Caco-2 (cell line): ENCODE results near the gene RRAS2. TPM values are rescaled to one million over a fixed set of nuclear protein-coding genes. Genes with fewer than 3 reads are reported as not detected.

Experiments used
- BruUV-seq: library from RNA; stranded (reverse); fragments of 400-500 nt; replicated peaks from 2 replicates; lab custom pipeline; 2021; lab: Mats Ljungman, UMichigan
- CTCF ChIA-PET: fragments of 300-600 bp; sonication (Branson Sonifier 250); formaldehyde crosslinking; loops from one replicate; lab custom pipeline; 2022; ENCODE audit warnings: antibody characterized with exemption; lab: Charles Lee
- POLR2A ChIA-PET: fragments of 300-600 bp; sonication (Branson Sonifier 250); formaldehyde crosslinking; loops from one replicate; lab custom pipeline; 2022; ENCODE audit warnings: antibody characterized with exemption; lab: Charles Lee
- DNase-seq, 2 experiments: peaks; one replicate each; pipeline versions ENCODE4 v3.0.0 to v3.0.0-alpha.2; 2020 to 2022
- H3K27me3 ChIP-seq: replicated peaks from 2 replicates; pipeline ENCODE4 v1.6.0; 2011; ENCODE audit warnings: low read length; ENCODE audit not compliant: control insufficient read depth, insufficient read depth
- H3K36me3 ChIP-seq: 2 replicates; pipeline ENCODE4 v1.5.1; 2011; ENCODE audit warnings: low read length; ENCODE audit not compliant: control insufficient read depth, insufficient read depth
- H3K4me1 ChIP-seq: fragments of 250-450 bp; sonication (Bioruptor Pico); 2 replicates; pipeline ENCODE4 v1.5.1; 2020; ENCODE audit warnings: mild to moderate bottlenecking
- H3K4me3 ChIP-seq: 2 replicates; pipeline ENCODE4 v1.5.1; 2011; ENCODE audit warnings: low read depth, mild to moderate bottlenecking, control low read depth, low read length
- H3K9me3 ChIP-seq: fragments of 250-450 bp; sonication (Bioruptor Pico); 2 replicates; pipeline ENCODE4 v1.5.1; 2020; ENCODE audit warnings: mild to moderate bottlenecking, moderate library complexity
- H3K27ac Mint-ChIP-seq: one replicate; pipeline ENCODE4 v1.8.0; 2022; ENCODE audit warnings: mixed read lengths; ENCODE audit not compliant: unreplicated experiment
- H3K27me3 Mint-ChIP-seq: one replicate; pipeline ENCODE4 v1.8.0; 2022; ENCODE audit warnings: mixed read lengths; ENCODE audit not compliant: insufficient read depth, unreplicated experiment
- H3K36me3 Mint-ChIP-seq: one replicate; pipeline ENCODE4 v1.8.0; 2022; ENCODE audit warnings: mild to moderate bottlenecking, mixed read lengths; ENCODE audit not compliant: insufficient read depth, unreplicated experiment
- H3K4me1 Mint-ChIP-seq: one replicate; pipeline ENCODE4 v1.8.0; 2022; ENCODE audit warnings: low read depth, mixed read lengths; ENCODE audit not compliant: unreplicated experiment
- H3K4me3 Mint-ChIP-seq: one replicate; pipeline ENCODE4 v1.8.0; 2022; ENCODE audit warnings: mild to moderate bottlenecking, moderate library complexity, mixed read lengths; ENCODE audit not compliant: unreplicated experiment
- H3K9me3 Mint-ChIP-seq: one replicate; pipeline ENCODE4 v1.8.0; 2022; ENCODE audit warnings: mixed read lengths; ENCODE audit not compliant: unreplicated experiment
- intact Hi-C: fragments of 100-400 bp; cut with micrococcal nuclease; formaldehyde crosslinking; loops from one replicate; pipeline ENCODE4 v1.10.0; 2022; ENCODE audit not compliant: unreplicated experiment
- total RNA-seq: library from RNA; stranded (reverse); gene quantifications from 2 replicates; pipeline ENCODE4 v1.2.3, GENCODE V29; 2022
- TF ChIP-seq, protein P1 (sequence below), 2 experiments: fragments of 200-600 bp in 1 of 2; IDR thresholded peaks; 1 replicate in 1 of 2; 2 replicates in 1 of 2; pipeline versions ENCODE4 v1.5.1 to v1.8.0; 2011 to 2022; ENCODE audit warnings: antibody characterized with exemption in 1 of 2, control low read depth in 1 of 2, inconsistent platforms in 1 of 2, low read depth in 1 of 2, low read length in 1 of 2, mild to moderate bottlenecking in 1 of 2, moderate library complexity in 1 of 2; ENCODE audit not compliant: insufficient read depth in 1 of 2, severe bottlenecking in 1 of 2, unreplicated experiment in 1 of 2

Gene RRAS2
- total RNA-seq, 1 experiment from 2014 or later: 94.7 TPM

GRCh38 chr11:14339356-14339755 is 19.6 kb downstream of the RRAS2 start:
- intact Hi-C loops: no loop called here
- BruUV-seq: no TSS peak
- ChIA-PET CTCF (no interaction called here), POLR2A (no interaction called here)
- Mint-ChIP-seq H3K27me3 (no peaks in the 10 kb centered on the region), H3K27ac (no peak overlapping the region), H3K36me3 (peaks cover 4% of the 10 kb centered on the region), H3K9me3 (peaks cover 15% of the 10 kb centered on the region), H3K4me3 (no peak overlapping the region), H3K4me1 (peaks cover 14% of the 10 kb centered on the region)
- H3K27me3 ChIP-seq: no peaks in the 10 kb centered on the region
- no peak for DNase-seq
- peaks cover 4% of the 10 kb centered on the region; the same call in 1 of the 2 replicates for H3K9me3 ChIP-seq
- no peak overlapping the region for H3K4me3 ChIP-seq
- H3K4me1 ChIP-seq: no peaks in the 10 kb centered on the region
- H3K36me3 ChIP-seq: no peaks in the 10 kb centered on the region
- TF ChIP-seq, protein P1, sequence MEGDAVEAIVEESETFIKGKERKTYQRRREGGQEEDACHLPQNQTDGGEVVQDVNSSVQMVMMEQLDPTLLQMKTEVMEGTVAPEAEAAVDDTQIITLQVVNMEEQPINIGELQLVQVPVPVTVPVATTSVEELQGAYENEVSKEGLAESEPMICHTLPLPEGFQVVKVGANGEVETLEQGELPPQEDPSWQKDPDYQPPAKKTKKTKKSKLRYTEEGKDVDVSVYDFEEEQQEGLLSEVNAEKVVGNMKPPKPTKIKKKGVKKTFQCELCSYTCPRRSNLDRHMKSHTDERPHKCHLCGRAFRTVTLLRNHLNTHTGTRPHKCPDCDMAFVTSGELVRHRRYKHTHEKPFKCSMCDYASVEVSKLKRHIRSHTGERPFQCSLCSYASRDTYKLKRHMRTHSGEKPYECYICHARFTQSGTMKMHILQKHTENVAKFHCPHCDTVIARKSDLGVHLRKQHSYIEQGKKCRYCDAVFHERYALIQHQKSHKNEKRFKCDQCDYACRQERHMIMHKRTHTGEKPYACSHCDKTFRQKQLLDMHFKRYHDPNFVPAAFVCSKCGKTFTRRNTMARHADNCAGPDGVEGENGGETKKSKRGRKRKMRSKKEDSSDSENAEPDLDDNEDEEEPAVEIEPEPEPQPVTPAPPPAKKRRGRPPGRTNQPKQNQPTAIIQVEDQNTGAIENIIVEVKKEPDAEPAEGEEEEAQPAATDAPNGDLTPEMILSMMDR (IDR thresholded peaks at IDR 0.05; ENCODE audit: insufficient read depth in 1 of 2, low read depth in 1 of 2, low read length in 1 of 2, severe bottlenecking in 1 of 2, unreplicated experiment in 1 of 2): no peak

DNA sequence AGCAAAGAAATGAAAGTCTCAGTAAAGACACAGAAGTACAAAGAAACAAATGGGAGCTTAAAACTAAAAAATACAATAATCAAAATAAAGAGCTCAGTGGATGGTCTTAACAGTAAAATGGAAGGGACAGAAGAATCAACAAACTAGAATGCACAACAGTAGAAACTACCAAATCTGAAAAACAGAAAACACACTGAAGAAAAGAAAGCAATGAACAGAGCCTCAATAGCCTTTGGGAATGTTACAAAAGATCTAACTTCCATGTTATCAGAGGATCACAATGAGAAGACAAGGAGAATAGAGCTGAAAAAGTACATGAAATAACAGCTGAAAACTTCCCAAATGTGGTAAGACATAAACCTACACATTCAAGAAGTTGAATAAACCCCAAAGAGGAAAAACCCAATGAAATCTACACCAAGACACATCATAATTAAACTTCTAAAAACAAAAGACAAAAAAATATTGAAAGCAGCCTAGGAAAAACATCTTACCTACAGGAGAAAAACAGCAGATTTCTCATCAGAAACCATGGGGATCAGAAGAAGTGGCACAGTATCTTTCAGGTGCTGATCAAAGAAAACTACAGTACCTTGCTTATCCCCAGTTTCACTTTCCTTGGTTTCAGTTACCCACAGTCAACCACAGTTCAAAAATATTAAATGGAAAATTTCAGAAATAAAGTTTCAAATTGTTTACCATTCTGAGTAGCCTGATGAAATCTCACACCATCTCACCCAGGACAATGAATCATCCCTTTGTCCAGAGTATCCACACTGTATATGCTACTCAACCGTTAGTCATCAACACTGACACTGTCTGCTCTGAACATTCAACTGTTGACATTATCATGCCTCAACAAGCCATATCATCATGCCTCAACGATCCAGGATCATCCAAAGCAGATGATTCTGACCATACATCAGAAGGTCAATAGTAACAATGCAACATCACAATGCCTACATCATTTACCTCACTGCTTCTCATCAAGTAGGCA is 22.2 kb downstream of the RRAS2 start:
- Mint-ChIP-seq H3K4me3 (no peak overlapping the region), H3K27ac (no peak overlapping the region), H3K36me3 (no peaks in the 10 kb centered on the region), H3K9me3 (peaks cover 15% of the 10 kb centered on the region), H3K4me1 (peaks cover 14% of the 10 kb centered on the region), H3K27me3 (no peaks in the 10 kb centered on the region)
- BruUV-seq: no TSS peak
- ChIA-PET CTCF (no interaction called here), POLR2A (no interaction called here)
- Histone ChIP-seq H3K27me3 (no peaks in the 10 kb centered on the region), H3K4me1 (no peaks in the 10 kb centered on the region), H3K4me3 (no peak overlapping the region), H3K36me3 (no peaks in the 10 kb centered on the region), H3K9me3 (peaks cover 4% of the 10 kb centered on the region; the same call in 1 of the 2 replicates)
- DNase-seq: no peak
- intact Hi-C loops: no loop called here
- TF ChIP-seq, protein P1 (IDR thresholded peaks at IDR 0.05; ENCODE audit: insufficient read depth in 1 of 2, low read depth in 1 of 2, low read length in 1 of 2, severe bottlenecking in 1 of 2, unreplicated experiment in 1 of 2): no peak

- BruUV-seq: no TSS peak
- intact Hi-C loops: no loop called here
- ChIA-PET POLR2A (no interaction called here), CTCF (no interaction called here)
- no peaks in the 10 kb centered on the region for H3K27me3 ChIP-seq
- no peaks in the 10 kb centered on the region for H3K36me3 Mint-ChIP-seq
- no peak overlapping the region for H3K27ac Mint-ChIP-seq
- peaks cover 15% of the 10 kb centered on the region for H3K9me3 Mint-ChIP-seq
- TF ChIP-seq, protein P1 (IDR thresholded peaks at IDR 0.05; ENCODE audit: insufficient read depth in 1 of 2, low read depth in 1 of 2, low read length in 1 of 2, severe bottlenecking in 1 of 2, unreplicated experiment in 1 of 2): no peak
- no peak overlapping the region for H3K4me3 ChIP-seq
- no peaks in the 10 kb centered on the region for H3K27me3 Mint-ChIP-seq
- no peak overlapping the region for H3K4me3 Mint-ChIP-seq
- no peaks in the 10 kb centered on the region for H3K4me1 ChIP-seq
- peaks cover 14% of the 10 kb centered on the region for H3K4me1 Mint-ChIP-seq
- DNase-seq: no peak
- H3K36me3 ChIP-seq: no peaks in the 10 kb centered on the region
- H3K9me3 ChIP-seq: peaks cover 4% of the 10 kb centered on the region; the same call in 1 of the 2 replicates
Measured at GRCh38 chr11:14335712-14336111, 23.3 kb downstream of the RRAS2 start.
